Vagina (tissue), 2 donors: ENCODE data around the gene PTTG1. TPM values are rescaled to one million over a fixed set of nuclear protein-coding genes. Genes with fewer than 3 reads are reported as not detected.

Experiments used
- DNase-seq, 2 donors: peaks; one replicate each; pipeline ENCODE4 v3.0.0-alpha.2; 2017; ENCODE audit errors: extremely low spot score in 2 of 2
- H3K27ac ChIP-seq: fragments of 200-600 bp; sonication (generic); one replicate; pipeline ENCODE4 v1.5.1; 2019
- H3K27me3 ChIP-seq: fragments of 200-600 bp; sonication (generic); one replicate; pipeline ENCODE4 v1.5.1; 2019
- H3K36me3 ChIP-seq, 2 donors: fragments of 200-600 bp; sonication (generic); one replicate each; pipeline ENCODE4 v1.5.1; 2017 to 2019
- H3K4me1 ChIP-seq: fragments of 200-600 bp; sonication (generic); one replicate; pipeline ENCODE4 v1.5.1; 2019
- H3K4me3 ChIP-seq, 2 donors: fragments of 200-600 bp; sonication (generic); 1 replicate in 1 of 2; 2 replicates in 1 of 2; pipeline ENCODE4 v1.5.1; 2016 to 2019
- H3K9me3 ChIP-seq: fragments of 200-600 bp; sonication (generic); one replicate; pipeline ENCODE4 v1.5.1; 2019
- CTCF ChIP-seq, 3 experiments: fragments of 450-650 bp in 2 of 3; fragments of 200-600 bp in 1 of 3; sonication (generic) in 1 of 3; IDR thresholded peaks; one replicate each; pipeline ENCODE4 v1.5.1; 2017 to 2019; ENCODE audit warnings: antibody characterized with exemption in 3 of 3, mild to moderate bottlenecking in 2 of 3, moderate library complexity in 2 of 3
- POLR2A ChIP-seq, 2 donors: fragments of 450-650 bp; IDR thresholded peaks; one replicate each; pipeline ENCODE4 v1.6.1; 2017; ENCODE audit warnings: antibody characterized with exemption in 2 of 2, mild to moderate bottlenecking in 2 of 2, moderate library complexity in 2 of 2
- POLR2AphosphoS5 ChIP-seq, 2 donors: sonication (generic); formaldehyde crosslinking; IDR thresholded peaks; one replicate each; pipeline ENCODE4 v1.9.0; 2017; ENCODE audit warnings: antibody characterized with exemption in 2 of 2, mild to moderate bottlenecking in 2 of 2, low read depth in 1 of 2; ENCODE audit not compliant: insufficient read depth in 1 of 2
- intact Hi-C: fragments of 100-400 bp; cut with DNase I; formaldehyde crosslinking; loops from one replicate; pipeline ENCODE4 v1.15.1; 2023
- total RNA-seq: library from RNA; depleted of rRNA; stranded (reverse); fragments of >200 nt; gene quantifications from one replicate; pipeline ENCODE4 v1.2.3, GENCODE V29; 2016

The PTTG1 gene
- 89.1 TPM for total RNA-seq

- H3K36me3 ChIP-seq: no peaks in the 10 kb centered on the region
- TF ChIP-seq POLR2AphosphoS5 (IDR thresholded peaks at IDR 0.05; ENCODE audit: insufficient read depth in 1 of 2, low read depth in 1 of 2): peak; percentile 63 to 81
- TF ChIP-seq POLR2A (IDR thresholded peaks at IDR 0.05): peak in 1 of 2 donors; percentile 42
- no peak for TF ChIP-seq CTCF (IDR thresholded peaks at IDR 0.05)
- H3K4me1 ChIP-seq: peaks cover 31% of the 10 kb centered on the region
- peak in 1 of 2 donors; percentile 93 for DNase-seq
- H3K4me3 ChIP-seq: peak within 1 kb of the TSS; percentile 54 to 69
- no peaks in the 10 kb centered on the region for H3K9me3 ChIP-seq
- intact Hi-C loops: no loop called here
- peak within 1 kb of the TSS; percentile 85 for H3K27ac ChIP-seq
- H3K27me3 ChIP-seq: no peaks in the 10 kb centered on the region
Measured at GRCh38 chr5:160421625-160422258, at the start of gene PTTG1. TSS of gene PTTG1 (plus strand) at chr5:160421855. CDS start at chr5:160422313, 458 bp downstream.

GRCh38 chr5:160375166-160375565 is 46.5 kb upstream of the PTTG1 start:
- TF ChIP-seq CTCF (IDR thresholded peaks at IDR 0.05): no peak
- TF ChIP-seq POLR2AphosphoS5 (IDR thresholded peaks at IDR 0.05; ENCODE audit: insufficient read depth in 1 of 2, low read depth in 1 of 2): no peak
- TF ChIP-seq POLR2A (IDR thresholded peaks at IDR 0.05): no peak
- Histone ChIP-seq H3K27ac (no peak overlapping the region), H3K4me3 (no peak overlapping the region), H3K4me1 (peaks cover 11% of the 10 kb centered on the region), H3K36me3 (no peaks in the 10 kb centered on the region), H3K9me3 (no peaks in the 10 kb centered on the region), H3K27me3 (no peaks in the 10 kb centered on the region)
- intact Hi-C loops: no loop called here
- DNase-seq: no peak

- TF ChIP-seq POLR2AphosphoS5 (IDR thresholded peaks at IDR 0.05; ENCODE audit: insufficient read depth in 1 of 2, low read depth in 1 of 2): no peak
- TF ChIP-seq CTCF (IDR thresholded peaks at IDR 0.05): no peak
- TF ChIP-seq POLR2A (IDR thresholded peaks at IDR 0.05): no peak
- Histone ChIP-seq H3K4me1 (peaks cover 5% of the 10 kb centered on the region), H3K36me3 (no peaks in the 10 kb centered on the region), H3K4me3 (no peak overlapping the region), H3K27ac (no peak overlapping the region), H3K27me3 (no peaks in the 10 kb centered on the region), H3K9me3 (no peaks in the 10 kb centered on the region)
- DNase-seq: no peak
- intact Hi-C loops: no loop called here
Measured at GRCh38 chr5:160375701-160376100, 46.0 kb upstream of the PTTG1 start.

GRCh38 chr5:160376416-160376815 is 45.2 kb upstream of the PTTG1 start:
- Histone ChIP-seq H3K27me3 (no peaks in the 10 kb centered on the region), H3K9me3 (no peaks in the 10 kb centered on the region), H3K4me1 (no peaks in the 10 kb centered on the region), H3K4me3 (no peak overlapping the region), H3K36me3 (no peaks in the 10 kb centered on the region), H3K27ac (no peak overlapping the region)
- no peak for DNase-seq
- intact Hi-C loops: no loop called here
- no peak for TF ChIP-seq POLR2AphosphoS5 (IDR thresholded peaks at IDR 0.05; ENCODE audit: insufficient read depth in 1 of 2, low read depth in 1 of 2)

GRCh38 chr5:160377651-160378050 is 44.0 kb upstream of the PTTG1 start:
- H3K27ac ChIP-seq: no peak overlapping the region
- H3K36me3 ChIP-seq: no peaks in the 10 kb centered on the region
- H3K4me3 ChIP-seq: no peak overlapping the region
- no peaks in the 10 kb centered on the region for H3K27me3 ChIP-seq
- intact Hi-C loops: no loop called here
- H3K4me1 ChIP-seq: no peaks in the 10 kb centered on the region
- H3K9me3 ChIP-seq: no peaks in the 10 kb centered on the region
- no peak for DNase-seq
- no peak for TF ChIP-seq CTCF (IDR thresholded peaks at IDR 0.05)
- no peak for TF ChIP-seq POLR2AphosphoS5 (IDR thresholded peaks at IDR 0.05; ENCODE audit: insufficient read depth in 1 of 2, low read depth in 1 of 2)
- no peak for TF ChIP-seq POLR2A (IDR thresholded peaks at IDR 0.05)
